NCI-H1694 (cell line): ENCODE results near the gene SCUBE3.
A peak's percentile ranks its signal among the peaks of the same experiment; 100 is the strongest.

ENCODE experiments used
- DNase-seq: peaks from one replicate; lab custom pipeline; 2025; lab: John Stamatoyannopoulos, UW

SCUBE3 gene

GRCh38 chr6:35272005-35272404, 58.2 kb downstream of the SCUBE3 start:
- no peak for DNase-seq

DNA sequence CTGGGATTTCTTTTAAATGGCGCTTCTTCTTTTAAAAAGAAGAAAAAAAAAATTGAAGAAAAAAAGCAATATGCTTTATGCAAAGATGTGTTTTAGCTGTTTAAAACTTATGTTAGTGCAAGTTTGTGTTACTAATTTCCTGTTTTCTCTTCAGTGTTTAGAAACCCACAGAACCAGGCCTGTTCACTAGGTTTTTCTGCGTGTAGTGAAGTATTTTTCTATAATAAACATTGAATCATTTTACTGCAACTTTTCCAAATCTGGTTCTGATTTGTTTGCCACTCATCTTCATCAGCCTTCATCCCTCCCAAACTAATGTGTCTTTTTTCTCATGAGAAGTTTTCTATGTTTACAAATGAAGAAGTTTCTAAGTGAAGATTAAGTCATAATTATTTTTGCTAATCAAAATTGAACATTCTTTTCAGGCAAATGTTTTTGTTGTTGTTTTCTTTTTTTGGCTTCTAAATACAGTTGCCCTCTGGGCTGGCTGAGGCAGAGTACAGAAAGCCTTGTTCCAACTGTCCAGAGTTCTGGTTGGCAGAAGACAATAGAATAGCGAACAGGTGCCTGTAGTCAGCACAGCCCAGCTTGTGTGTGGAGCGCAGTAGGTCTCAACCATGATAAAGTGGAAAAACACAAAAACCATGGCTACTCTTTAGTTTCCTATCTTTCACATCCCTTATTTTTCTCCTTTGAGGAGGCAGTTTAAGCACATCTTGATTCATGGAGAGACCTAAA, 60.2 kb downstream of the SCUBE3 start:
- DNase-seq: no peak

DNA sequence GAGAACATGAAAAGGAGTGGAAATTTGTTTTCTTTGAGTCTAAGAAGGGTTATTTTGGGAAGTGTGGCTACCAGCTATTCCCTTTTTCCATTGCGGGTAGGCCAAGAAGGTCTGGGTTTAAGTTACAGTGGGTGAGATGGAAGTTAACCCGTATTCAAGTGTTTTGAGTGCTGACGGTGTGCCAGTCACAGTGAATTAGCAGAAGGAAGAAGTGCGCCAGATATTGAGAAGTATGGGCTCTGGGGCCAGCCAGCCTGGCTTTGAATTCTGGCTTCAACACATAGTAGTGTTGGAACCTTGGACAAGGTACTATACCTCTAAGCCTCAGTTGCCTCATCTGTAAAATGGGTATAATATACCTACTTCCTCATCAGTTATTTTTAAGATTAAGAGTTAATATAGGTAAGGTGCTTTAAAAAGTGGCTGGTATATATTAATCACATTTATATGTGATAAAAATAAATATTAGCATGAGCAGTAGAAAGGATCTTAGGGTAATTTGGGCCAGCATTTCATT, 62.0 kb downstream of the SCUBE3 start:
- no peak for DNase-seq

GRCh38 chr6:35278708-35279107, 65.0 kb downstream of the SCUBE3 start:
- DNase-seq: no peak

DNA sequence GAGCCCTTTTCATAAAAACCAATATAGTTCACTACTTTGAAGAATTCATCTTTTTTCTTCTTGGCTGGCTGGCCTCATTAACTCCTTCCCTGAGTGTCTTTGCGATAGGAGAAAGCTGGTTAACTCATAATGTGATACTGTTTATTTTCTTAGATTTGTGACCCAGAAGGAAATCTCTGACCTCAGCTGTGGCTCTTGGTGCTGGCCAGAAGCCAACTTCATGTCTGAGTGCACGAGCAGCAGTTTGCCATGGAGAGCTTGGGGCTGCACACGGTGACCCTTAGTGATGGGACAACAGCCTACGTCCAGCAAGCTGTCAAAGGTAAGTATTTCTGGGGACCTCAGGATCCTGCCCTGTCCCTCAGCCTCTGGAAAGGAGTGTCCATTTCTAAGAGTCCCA, 67.1 kb downstream of the SCUBE3 start:
- DNase-seq: no peak

DNA sequence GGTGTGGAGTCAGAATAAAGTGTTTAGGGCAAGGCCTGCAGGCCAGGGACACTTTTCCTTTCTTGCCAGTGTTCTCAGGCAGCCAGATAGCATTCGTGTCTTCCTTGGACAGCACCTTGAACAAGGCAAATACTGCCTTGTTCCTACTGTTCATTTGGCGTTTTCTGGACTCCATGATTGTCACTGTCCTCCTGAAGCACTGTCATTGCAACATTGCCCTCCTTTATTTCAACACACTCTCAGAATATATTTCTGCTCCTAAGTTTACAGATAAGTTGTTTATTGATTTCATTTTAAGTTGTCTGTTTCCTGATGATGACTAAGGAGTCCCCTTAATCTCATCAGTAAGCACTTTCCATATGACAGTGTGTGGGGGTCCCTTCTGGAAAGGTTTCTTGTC, 68.7 kb downstream of the SCUBE3 start:
- no peak for DNase-seq

DNA sequence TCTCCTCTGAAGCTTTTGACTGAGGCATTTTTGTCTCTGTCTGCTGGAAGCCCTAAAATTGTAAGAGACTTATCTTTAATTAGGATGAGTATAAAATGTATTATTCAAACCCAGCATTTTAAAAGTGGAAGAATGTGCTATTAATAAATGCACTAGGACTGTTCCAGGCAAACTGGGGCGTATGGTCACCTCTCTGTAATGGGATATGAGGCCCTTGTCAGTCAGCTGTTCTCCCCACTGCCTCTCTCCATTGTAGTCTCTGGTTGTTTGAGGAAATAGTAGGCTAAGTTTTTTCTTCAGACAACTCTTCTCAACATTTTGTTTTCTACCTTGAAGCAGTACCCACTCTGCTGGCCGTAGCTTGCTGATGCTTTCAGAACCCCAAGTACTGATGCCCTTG, 69.6 kb downstream of the SCUBE3 start:
- DNase-seq: no peak

- peak; percentile 10 for DNase-seq
Measured at GRCh38 chr6:35287671-35288396, 74.1 kb downstream of the SCUBE3 start.

DNA sequence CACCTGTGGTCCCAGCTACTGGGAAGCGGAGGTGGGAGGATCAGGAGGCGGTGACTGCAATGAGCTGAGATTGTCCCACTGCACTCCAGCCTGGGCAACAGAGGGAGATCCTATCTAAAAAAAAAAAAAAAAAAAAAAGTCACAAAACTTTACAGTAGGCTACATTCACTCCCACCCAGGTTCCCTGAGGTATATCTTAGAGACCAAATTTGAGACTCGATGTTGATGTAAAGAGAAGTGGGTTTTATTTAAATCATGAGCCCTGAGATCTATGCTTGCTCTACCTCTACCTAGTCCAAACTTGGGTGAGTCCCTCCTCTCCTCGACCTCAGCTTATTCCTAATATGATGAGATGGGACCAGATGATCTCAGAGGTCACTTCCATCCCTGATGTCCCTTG, 75.1 kb downstream of the SCUBE3 start:
- no peak for DNase-seq

DNA sequence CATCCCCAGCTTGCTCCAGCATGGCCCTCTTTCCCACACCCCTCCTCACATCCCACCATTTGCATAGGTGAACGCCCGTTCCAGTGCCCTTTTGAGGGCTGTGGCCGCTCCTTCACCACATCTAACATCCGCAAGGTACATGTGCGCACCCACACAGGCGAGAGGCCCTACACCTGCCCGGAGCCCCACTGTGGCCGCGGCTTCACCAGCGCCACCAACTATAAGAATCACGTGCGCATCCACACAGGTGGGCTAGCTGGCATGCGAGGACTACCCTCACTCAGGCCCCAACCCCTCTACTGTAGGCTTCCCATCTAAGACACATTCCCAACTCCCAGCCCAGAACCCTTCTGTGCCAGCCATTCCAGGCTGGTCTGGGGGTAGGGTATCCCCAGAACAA, 77.7 kb downstream of the SCUBE3 start:
- DNase-seq: no peak

- no peak for DNase-seq
Measured at GRCh38 chr6:35292494-35292893, 78.7 kb downstream of the SCUBE3 start.

GRCh38 chr6:35293681-35294080, 79.9 kb downstream of the SCUBE3 start:
- DNase-seq: no peak

DNA sequence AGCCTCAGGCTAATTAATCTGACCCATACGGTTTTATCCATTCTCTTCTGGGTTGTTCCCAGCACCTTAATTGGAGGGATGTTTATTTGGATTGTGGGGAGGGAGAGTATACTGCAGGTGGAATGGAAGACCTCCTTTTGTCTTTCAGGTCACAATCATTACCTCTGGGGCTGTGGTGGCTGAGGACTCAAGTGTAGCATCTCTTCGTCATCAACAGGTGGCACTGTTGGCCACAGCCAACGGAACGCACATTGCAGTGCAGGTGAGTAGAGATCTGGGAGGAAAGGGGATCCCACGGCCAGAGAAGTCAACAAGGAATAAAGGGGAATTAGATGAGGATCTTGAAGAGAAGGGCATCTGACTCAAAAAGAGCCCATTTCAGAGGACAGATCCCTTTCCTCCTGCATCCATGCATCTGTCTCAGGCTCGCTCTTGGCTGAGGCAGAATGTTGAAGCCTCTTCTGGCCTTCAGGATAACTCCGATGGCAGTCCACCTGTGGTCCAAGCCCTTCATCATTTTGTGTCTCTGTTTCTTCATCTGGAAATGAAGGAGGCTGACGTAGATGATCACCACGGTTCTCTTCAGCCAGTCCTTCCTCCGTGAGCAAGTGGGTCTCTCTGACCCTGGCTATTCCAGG, 80.7 kb downstream of the SCUBE3 start:
- no peak for DNase-seq

- DNase-seq: no peak
Measured at GRCh38 chr6:35295036-35295435, 81.3 kb downstream of the SCUBE3 start.

DNA sequence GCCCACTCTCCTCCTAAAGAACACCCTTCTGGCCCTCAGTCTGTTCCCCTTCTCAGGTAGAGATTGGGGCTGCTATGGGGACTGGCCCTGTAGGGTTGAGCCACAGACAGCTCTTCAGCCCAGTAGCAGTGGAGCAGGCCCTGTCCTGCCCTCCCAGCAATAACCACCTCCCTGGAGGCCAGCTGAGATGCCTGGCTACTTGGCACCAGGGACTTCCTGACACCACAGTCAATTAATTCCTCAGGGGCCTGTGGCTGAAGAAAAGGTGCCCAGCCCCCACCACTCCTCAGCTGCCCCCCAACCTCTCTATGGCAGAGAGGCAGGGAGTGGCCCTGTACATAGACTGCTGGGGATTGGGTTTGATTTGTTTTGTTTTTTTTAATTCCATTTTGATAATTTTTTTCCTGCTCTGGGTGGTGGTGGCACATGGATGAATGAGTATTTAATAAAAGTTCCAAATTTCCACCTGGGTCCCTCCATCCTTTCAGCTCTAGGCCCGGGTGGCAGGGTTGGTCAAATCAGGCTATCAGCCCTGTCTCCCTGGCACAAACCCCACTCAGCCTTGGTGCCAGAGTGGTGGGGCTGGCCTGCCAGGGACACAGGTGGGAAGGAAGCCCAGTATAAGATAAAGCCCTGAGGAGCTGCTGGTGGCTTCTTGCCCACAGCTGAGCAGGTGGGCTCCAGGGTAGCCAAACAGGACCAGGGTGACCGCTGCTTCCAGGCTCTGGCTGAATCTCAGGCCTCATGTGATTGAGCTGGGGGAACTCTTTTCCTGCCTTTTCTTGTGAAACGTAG, 82.0 kb downstream of the SCUBE3 start:
- no peak for DNase-seq

- no peak for DNase-seq
Measured at GRCh38 chr6:35296931-35297600, 83.3 kb downstream of the SCUBE3 start.

DNA sequence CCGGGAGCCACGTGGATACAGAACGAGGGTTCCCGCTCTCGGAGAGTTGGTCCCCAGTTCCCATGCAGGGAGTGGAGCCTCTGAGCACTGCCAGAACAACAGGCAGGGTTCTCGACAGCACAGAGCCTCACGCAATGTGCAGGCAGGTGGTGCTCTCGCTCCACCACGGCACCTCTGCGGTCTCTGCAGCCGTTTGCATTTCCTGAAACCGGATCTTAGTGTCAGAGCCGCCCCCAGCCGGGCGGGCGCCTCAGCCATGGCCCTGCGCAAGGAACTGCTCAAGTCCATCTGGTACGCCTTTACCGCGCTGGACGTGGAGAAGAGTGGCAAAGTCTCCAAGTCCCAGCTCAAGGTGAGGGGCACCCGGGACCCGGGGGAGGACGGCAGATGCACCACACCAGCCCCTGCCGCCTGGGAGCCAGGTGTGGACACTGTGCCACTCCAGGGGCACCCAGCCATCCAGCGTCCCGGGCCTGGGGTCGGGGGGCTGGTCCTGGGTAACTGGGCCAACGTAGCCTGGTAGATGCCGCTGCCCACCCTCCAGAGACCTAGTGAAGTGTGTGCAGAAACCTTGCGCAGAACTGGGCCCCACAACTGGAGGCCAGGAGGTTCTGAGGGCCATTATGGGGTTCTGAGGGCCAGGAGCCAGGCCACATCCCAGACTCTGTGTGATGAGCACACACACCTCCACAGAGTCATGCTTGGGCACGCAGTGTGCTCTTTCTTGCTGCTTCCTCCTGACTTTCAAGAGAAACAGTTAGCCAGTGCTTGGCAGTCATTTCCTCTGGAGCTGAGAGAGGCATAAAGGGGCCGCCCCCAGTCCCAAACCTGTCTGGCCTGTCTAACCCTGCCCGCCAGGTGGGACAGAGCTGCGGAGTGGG, 84.1 kb downstream of the SCUBE3 start, which contains the start of gene DEF6:
DEF6 (plus strand) TSS at position 218 of the 881 bp plus-strand sequence; CDS start at position 257, 39 bp downstream.
- DNase-seq: peak; percentile 81

GRCh38 chr6:35298625-35299140, 84.9 kb downstream of the SCUBE3 start:
- DNase-seq: no peak

- no peak for DNase-seq
Measured at GRCh38 chr6:35299674-35300073, 85.9 kb downstream of the SCUBE3 start.

DNA sequence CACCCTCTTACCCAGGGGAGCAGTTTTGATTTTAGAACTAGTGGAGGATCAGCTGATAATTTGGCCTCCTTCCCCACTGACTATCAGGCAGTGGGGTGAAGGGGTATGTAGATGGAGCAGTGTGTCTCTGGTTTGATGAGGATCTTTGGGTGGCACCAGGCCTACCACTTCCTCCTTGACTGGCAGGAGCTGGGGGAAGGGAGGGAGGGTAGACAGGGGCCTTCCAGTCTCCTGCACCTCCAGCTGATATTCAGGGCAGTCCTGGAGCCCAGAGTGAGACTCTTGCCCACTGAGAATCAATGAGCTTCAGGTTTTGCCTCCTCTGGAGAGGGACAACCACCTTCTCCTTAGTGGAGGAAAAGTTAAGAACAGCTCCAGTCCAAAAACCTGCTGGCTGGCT, 87.1 kb downstream of the SCUBE3 start:
- DNase-seq: no peak
